Keratinocyte (primary cell): ENCODE measurements around the gene HOTAIR. TPM values are rescaled to one million over a fixed set of nuclear protein-coding genes. Genes with fewer than 3 reads are reported as not detected.

ENCODE experiments used
- DNase-seq: peaks from one replicate; pipeline ENCODE4 v3.0.0-alpha.2; 2011; ENCODE audit warnings: low read depth, missing footprints, low spot score
- FAIRE-seq: peaks from 2 replicates; lab custom pipeline; 2011; peaks lifted over from hg19 to GRCh38; lab: Jason Lieb, UNC
- H2AFZ ChIP-seq: 2 replicates; pipeline ENCODE4 v1.6.0; 2012; ENCODE audit warnings: low read length, control low read depth, inconsistent platforms; ENCODE audit not compliant: control insufficient read depth
- H3K27ac ChIP-seq: 2 replicates; pipeline ENCODE4 v1.5.1; 2011; ENCODE audit warnings: low read length; ENCODE audit not compliant: control insufficient read depth, insufficient read depth
- H3K27me3 ChIP-seq: 3 replicates; pipeline ENCODE4 v1.6.0; 2011; ENCODE audit warnings: low read length; ENCODE audit not compliant: control insufficient read depth, insufficient read depth; ENCODE audit errors: extremely low read depth
- H3K36me3 ChIP-seq, 2 experiments: 2 replicates in 1 of 2; 3 replicates in 1 of 2; pipeline ENCODE4 v1.5.1; 2011; ENCODE audit warnings: low read length in 2 of 2, mild to moderate bottlenecking in 1 of 2; ENCODE audit not compliant: control insufficient read depth in 2 of 2, insufficient read depth in 2 of 2; ENCODE audit errors: extremely low read depth in 1 of 2
- H3K4me1 ChIP-seq: 3 replicates; pipeline ENCODE4 v1.5.1; 2011; ENCODE audit warnings: low read length; ENCODE audit not compliant: control insufficient read depth, insufficient read depth; ENCODE audit errors: extremely low read depth
- H3K4me2 ChIP-seq: 3 replicates; pipeline ENCODE4 v1.6.0; 2011; ENCODE audit warnings: low read depth, low read length; ENCODE audit not compliant: control insufficient read depth, insufficient read depth; ENCODE audit errors: extremely low read depth
- H3K4me3 ChIP-seq, 3 experiments: fragments of 200-600 bp in 1 of 3; sonication (generic) in 1 of 3; 2 replicates in 2 of 3; 3 replicates in 1 of 3; pipeline ENCODE4 v1.5.1; 2011 to 2016; ENCODE audit warnings: low read length in 3 of 3, mild to moderate bottlenecking in 3 of 3, control low read depth in 2 of 3, inconsistent platforms in 1 of 3, low read depth in 1 of 3, mixed read lengths in 1 of 3, mixed run types in 1 of 3, moderate library complexity in 1 of 3; ENCODE audit not compliant: control insufficient read depth in 2 of 3, insufficient read depth in 2 of 3; ENCODE audit errors: extremely low read depth in 1 of 3
- H3K79me2 ChIP-seq: 2 replicates; pipeline ENCODE4 v1.6.0; 2012; ENCODE audit warnings: low read length; ENCODE audit not compliant: control insufficient read depth, insufficient read depth
- H3K9ac ChIP-seq: 3 replicates; pipeline ENCODE4 v1.6.0; 2011; ENCODE audit warnings: low read length; ENCODE audit not compliant: control insufficient read depth, insufficient read depth; ENCODE audit errors: extremely low read depth
- H3K9me1 ChIP-seq: 3 replicates; pipeline ENCODE4 v1.6.0; 2011; ENCODE audit warnings: low read length; ENCODE audit not compliant: control insufficient read depth, insufficient read depth; ENCODE audit errors: extremely low read depth
- H3K9me3 ChIP-seq: 2 replicates; pipeline ENCODE4 v1.5.1; 2012; ENCODE audit warnings: low read depth, low read length; ENCODE audit not compliant: control insufficient read depth
- H4K20me1 ChIP-seq: 3 replicates; pipeline ENCODE4 v1.6.0; 2011; ENCODE audit warnings: low read length; ENCODE audit not compliant: control insufficient read depth, insufficient read depth; ENCODE audit errors: extremely low read depth
- EZH2 ChIP-seq: IDR thresholded peaks from one replicate; pipeline ENCODE4 v1.6.1; 2012; ENCODE audit warnings: inconsistent platforms, mild to moderate bottlenecking, low read length, moderate library complexity
- dilution Hi-C: fragments of 300-500 bp; cut with MboI; formaldehyde crosslinking; loops from one replicate; pipeline ENCODE4 v1.7.0; 2020; ENCODE audit warnings: low sequenced_read_pairs; ENCODE audit not compliant: extremely low pct_ligation_motif_present
- polyA plus RNA-seq, 5 experiments: library from polyadenylated mRNA; depleted of rRNA in 3 of 5; stranded (reverse) in 3 of 5; stranded (forward) in 1 of 5; unstranded in 1 of 5; fragments of >200 nt; gene quantifications; 1 replicate in 1 of 5; 2 replicates in 3 of 5; 3 replicates in 1 of 5; pipeline versions ENCODE4 v1.2.1 to v1.2.3, GENCODE V29; 2011 to 2012; ENCODE audit warnings: missing spikeins in 2 of 5, low read depth in 1 of 5, low replicate concordance in 1 of 5
- TF ChIP-seq, protein P1 (sequence below), 3 experiments: IDR thresholded peaks in 1 of 3; conservative IDR thresholded peaks in 1 of 3; optimal IDR thresholded peaks in 1 of 3; 2 replicates in 2 of 3; 3 replicates in 1 of 3; pipeline versions ENCODE3 to v1.5.1; 2011; ENCODE audit warnings: low read length in 3 of 3, mild to moderate bottlenecking in 3 of 3, moderate library complexity in 2 of 3, control low read depth in 1 of 3, inconsistent platforms in 1 of 3; ENCODE audit not compliant: insufficient read depth in 2 of 3; ENCODE audit errors: extremely low read depth in 1 of 3

The HOTAIR gene
- polyA plus RNA-seq, 1 donor (not counting 4 experiments of a cell fraction or from before 2014, with no cell fraction given), result 4.0 TPM

DNA sequence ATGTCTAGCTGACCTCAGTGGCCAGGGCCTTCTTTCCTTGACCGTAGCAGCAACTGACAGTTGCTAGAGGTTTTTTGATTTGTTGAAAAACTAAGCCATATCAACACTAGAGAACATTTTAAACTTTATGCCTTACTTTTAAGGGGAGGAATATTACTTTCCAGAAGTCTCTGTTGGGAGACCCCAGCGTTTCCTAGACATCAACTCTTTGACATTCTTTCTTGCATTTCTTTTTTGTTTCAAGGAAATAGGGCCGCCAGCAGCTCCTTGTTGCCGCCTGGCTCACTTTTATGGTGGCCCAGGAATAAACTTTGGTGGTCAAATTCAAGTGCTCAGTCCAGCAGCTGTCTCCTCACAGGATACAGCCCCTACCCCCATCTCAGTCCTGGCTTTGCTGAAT is 4.3 kb downstream of the HOTAIR start:
- H3K27ac ChIP-seq, result no peak overlapping the region
- peaks cover 16% of the 10 kb centered on the region for H3K79me2 ChIP-seq
- no peaks in the 10 kb centered on the region for H3K9me1 ChIP-seq
- H3K4me3 ChIP-seq, result no peak overlapping the region
- no peaks in the 10 kb centered on the region for H3K9me3 ChIP-seq
- H3K4me1 ChIP-seq, result peaks cover 14% of the 10 kb centered on the region
- no peak overlapping the region for H3K4me2 ChIP-seq
- dilution Hi-C loops, result no loop called here
- FAIRE-seq, result no peak
- no peaks in the 10 kb centered on the region for H3K36me3 ChIP-seq
- no peak overlapping the region for H3K9ac ChIP-seq
- DNase-seq, result no peak
- TF ChIP-seq EZH2, result no peak
- TF ChIP-seq, protein P1, sequence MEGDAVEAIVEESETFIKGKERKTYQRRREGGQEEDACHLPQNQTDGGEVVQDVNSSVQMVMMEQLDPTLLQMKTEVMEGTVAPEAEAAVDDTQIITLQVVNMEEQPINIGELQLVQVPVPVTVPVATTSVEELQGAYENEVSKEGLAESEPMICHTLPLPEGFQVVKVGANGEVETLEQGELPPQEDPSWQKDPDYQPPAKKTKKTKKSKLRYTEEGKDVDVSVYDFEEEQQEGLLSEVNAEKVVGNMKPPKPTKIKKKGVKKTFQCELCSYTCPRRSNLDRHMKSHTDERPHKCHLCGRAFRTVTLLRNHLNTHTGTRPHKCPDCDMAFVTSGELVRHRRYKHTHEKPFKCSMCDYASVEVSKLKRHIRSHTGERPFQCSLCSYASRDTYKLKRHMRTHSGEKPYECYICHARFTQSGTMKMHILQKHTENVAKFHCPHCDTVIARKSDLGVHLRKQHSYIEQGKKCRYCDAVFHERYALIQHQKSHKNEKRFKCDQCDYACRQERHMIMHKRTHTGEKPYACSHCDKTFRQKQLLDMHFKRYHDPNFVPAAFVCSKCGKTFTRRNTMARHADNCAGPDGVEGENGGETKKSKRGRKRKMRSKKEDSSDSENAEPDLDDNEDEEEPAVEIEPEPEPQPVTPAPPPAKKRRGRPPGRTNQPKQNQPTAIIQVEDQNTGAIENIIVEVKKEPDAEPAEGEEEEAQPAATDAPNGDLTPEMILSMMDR (optimal IDR thresholded peaks at IDR 0.05 in 1 of 3, IDR thresholded peaks at IDR 0.05 in 1 of 3, conservative IDR thresholded peaks at IDR 0.05 in 1 of 3; ENCODE audit: extremely low read depth in 1 of 3, insufficient read depth in 2 of 3, low read length in 3 of 3), result no peak
- no peak overlapping the region for H2AFZ ChIP-seq
- no peaks in the 10 kb centered on the region for H4K20me1 ChIP-seq
- H3K27me3 ChIP-seq, result peaks cover 5% of the 10 kb centered on the region

DNA sequence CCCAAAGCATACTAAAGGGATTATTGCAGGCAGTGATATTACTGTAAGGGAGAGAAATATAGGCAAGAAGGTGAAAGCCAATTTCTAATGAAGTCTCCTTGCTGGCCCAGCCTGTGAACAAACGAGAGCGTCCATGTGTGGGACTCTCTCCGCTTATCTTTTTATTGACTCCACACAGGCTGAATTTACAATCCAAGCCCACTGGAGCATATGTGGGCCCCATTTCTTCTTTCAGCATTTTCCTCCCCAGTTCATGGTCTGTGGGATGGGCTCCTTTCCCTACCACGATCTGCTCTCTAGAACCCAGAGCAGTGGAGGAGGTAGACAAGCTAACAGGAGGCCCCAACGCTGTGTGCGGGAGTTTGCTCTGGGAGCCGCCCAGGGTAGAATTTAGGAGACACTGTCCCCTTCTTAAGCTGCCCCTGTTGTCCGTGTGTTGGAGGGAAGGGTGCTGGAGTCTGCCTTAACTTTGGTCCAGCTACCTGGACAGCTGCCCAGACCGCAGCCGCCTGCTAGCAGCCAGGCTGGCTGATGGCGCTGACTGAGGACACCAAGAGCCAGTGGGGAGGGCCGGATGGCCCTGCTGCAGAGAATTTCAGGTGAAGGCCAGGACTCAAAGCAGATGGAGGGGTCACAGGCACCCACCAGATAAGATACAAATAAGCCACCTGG is 5.0 kb downstream of the HOTAIR start:
- no peak overlapping the region for H3K4me2 ChIP-seq
- FAIRE-seq (no peak), DNase-seq (no peak)
- H3K9me1 ChIP-seq, result no peaks in the 10 kb centered on the region
- H3K4me1 ChIP-seq, result peaks cover 14% of the 10 kb centered on the region
- H3K36me3 ChIP-seq, result peaks cover 0 to 2% of the 10 kb centered on the region in 2 experiments
- H2AFZ ChIP-seq, result no peak overlapping the region
- H3K79me2 ChIP-seq, result peaks cover 15% of the 10 kb centered on the region
- H3K27me3 ChIP-seq, result peaks cover 5% of the 10 kb centered on the region
- H3K27ac ChIP-seq, result no peak overlapping the region
- H4K20me1 ChIP-seq, result no peaks in the 10 kb centered on the region
- TF ChIP-seq EZH2, result no peak
- TF ChIP-seq, protein P1 (optimal IDR thresholded peaks at IDR 0.05 in 1 of 3, IDR thresholded peaks at IDR 0.05 in 1 of 3, conservative IDR thresholded peaks at IDR 0.05 in 1 of 3; ENCODE audit: extremely low read depth in 1 of 3, insufficient read depth in 2 of 3, low read length in 3 of 3), result no peak
- no peak overlapping the region for H3K4me3 ChIP-seq
- no peak overlapping the region for H3K9ac ChIP-seq
- dilution Hi-C loops, result no loop called here
- no peaks in the 10 kb centered on the region for H3K9me3 ChIP-seq
